HG03442 (cell line): ENCODE measurements around the gene SLC15A2.
"Not testable (repeated sequence)": the region's sequence is repeated elsewhere in the genome, so short reads cannot be mapped to it uniquely, and the experiment has no call there.

Source experiments
- ATAC-seq: cut with Tn5 transposase; IDR thresholded peaks from one replicate; pipeline ENCODE4 v1.9.1; 2021; ENCODE audit warnings: mild to moderate bottlenecking, moderate library complexity; ENCODE audit not compliant: unreplicated experiment

The SLC15A2 gene

DNA sequence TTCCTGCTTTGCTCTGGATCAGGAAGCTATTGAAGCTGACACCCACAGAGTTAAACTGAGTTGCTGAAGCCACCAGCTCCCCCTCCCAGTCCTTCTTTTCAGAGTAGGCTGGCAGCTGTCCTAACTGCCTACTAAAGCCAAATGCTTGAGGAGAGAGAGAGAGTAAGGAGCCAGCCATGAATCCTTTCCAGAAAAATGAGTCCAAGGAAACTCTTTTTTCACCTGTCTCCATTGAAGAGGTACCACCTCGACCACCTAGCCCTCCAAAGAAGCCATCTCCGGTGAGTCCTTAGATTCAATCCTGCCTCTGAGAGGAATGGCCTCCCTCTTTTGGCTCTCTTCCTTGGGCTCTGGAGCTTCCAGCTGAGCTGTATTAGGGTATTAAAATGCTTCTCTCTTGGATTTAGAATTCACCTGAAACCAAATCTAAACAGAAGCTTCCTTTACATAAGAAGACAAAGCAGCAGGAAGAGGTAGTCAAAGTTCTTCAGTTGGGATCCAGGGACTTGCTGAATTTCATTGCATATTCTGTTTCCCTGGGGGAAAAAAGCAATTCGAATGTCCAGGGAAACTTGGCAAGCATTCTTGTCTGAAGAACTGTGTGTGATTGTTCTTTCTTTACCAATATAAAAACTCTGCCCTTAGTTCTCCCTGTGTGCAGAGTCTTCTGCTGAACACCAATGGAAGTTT is at the start of gene SLC15A2:
Gene SLC15A2 (plus strand): TSS at position 101 of the 690 bp plus-strand sequence. CDS start 76 bp downstream, at position 177.
- ATAC-seq = no peak

- no peak for ATAC-seq
Measured at GRCh38 chr3:121844892-121845291, 49.3 kb upstream of the SLC15A2 start.

- no peak for ATAC-seq
Measured at GRCh38 chr3:121852256-121852655, 41.9 kb upstream of the SLC15A2 start.

- ATAC-seq = no peak
Measured at GRCh38 chr3:121855555-121855954, 38.6 kb upstream of the SLC15A2 start.

DNA sequence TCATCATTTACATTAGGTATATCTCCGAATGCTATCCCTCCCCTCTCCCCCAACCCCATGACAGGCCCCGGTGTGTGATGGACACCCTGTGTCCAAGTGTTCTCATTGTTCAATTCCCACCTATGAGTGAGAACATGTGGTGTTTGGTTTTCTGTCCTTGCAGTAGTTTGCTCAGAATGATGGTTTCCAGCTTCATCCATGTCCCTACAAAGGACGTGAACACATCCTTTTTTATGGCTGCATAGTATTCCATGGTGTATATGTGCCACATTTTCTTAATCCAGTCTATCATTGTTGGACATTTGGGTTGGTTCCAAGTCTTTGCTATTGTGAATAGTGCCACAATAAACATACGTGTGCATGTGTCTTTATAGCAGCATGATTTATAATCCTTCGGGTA is 36.4 kb upstream of the SLC15A2 start:
- ATAC-seq = not testable (repeated sequence)

DNA sequence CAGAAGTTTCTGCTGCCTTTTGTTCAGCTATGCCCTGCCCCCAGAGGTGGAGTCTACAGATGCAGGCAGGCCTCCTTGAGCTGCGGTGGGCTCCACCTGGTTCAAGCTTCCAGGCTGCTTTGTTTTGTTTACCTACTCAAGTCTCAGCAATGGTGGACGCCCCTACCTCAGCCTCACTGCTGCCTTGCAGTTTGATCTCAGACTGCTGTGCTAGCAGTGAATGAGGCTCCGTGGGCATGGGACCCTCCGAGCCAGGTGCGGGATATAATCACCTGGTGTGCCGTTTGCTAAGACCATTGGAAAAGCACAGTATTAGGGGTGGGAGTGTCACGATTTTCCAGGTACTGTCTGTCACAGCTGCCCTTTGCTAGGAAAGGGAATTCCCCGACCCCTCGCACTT is 31.0 kb upstream of the SLC15A2 start:
- ATAC-seq = not testable (repeated sequence)

DNA sequence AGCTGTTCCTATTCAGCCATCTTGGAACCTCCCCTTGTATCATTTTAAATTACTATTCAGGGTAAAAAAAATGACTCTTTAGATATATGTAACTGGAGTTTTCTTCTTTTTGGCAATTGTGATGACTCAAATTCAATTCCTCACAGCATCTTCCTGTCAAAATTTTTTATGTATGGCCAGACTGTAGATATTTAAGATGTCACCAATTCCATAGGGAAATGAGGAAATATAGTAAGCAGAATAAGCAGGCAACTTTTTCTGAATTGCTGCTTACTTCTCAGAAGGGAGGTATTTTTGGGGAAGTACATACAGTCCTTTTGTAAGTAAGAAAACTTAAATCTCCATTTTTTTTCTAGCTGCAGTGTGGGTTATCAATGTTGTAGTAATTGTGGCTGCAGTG is 30.4 kb upstream of the SLC15A2 start:
- ATAC-seq = no peak

- no peak for ATAC-seq
Measured at GRCh38 chr3:121869736-121870135, 24.5 kb upstream of the SLC15A2 start.

DNA sequence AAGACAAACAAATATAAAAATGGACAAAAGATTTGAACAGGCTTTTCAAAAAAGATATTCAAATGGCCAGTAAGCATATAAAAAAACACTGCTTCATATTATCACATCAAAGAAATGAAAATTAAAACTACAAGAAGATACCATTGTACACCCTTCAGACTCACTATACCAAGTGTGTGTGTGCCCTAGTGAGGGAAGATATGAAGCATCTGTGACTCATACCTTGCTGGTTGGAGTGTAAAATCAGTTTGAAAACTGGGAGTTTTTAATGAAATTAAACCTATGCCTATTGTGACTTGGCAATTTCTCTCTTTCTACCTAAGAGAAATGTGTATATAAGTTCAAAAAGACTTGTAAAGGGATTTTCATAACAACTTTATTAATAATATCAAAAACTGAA is 23.5 kb upstream of the SLC15A2 start:
- no peak for ATAC-seq

GRCh38 chr3:121871430-121871829 is 22.8 kb upstream of the SLC15A2 start:
- no peak for ATAC-seq

DNA sequence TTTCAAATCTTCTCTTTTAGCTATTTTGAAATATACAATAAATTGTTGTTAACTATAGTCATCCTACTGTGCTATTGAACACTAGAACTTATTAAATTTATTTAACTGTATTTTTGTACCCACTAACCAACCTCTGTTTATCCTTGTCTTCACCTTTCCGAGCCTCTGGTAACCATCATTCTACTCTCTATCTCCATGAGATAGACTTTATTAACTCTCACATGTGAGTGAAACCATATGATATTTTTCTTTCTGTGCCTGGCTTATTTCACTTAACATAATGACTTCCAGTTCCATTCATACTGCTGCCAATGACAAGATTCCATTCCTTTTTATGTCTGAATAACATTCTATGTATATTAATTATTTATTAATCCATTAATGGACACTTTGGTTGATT is 15.8 kb upstream of the SLC15A2 start:
- no peak for ATAC-seq

DNA sequence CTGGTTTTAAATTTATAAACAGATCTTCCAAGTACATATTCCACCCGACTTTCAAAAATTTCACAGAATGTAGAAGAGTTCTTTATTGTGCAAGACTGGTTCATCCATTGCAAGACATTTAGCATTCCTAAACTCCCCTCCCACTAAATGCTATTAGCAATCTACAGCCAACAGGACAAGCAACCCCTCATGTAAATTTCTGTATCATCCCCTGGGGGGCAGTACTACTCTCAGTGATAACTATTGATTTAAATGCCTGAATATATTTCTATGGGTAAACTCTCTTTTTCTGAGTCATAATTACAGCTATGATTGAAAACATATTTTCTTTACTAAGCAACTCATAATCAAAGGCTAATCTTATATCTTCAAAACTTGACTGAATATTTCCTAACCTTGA is 10.7 kb upstream of the SLC15A2 start:
- ATAC-seq = no peak

GRCh38 chr3:121885386-121885785 is 8.8 kb upstream of the SLC15A2 start:
- no peak for ATAC-seq

DNA sequence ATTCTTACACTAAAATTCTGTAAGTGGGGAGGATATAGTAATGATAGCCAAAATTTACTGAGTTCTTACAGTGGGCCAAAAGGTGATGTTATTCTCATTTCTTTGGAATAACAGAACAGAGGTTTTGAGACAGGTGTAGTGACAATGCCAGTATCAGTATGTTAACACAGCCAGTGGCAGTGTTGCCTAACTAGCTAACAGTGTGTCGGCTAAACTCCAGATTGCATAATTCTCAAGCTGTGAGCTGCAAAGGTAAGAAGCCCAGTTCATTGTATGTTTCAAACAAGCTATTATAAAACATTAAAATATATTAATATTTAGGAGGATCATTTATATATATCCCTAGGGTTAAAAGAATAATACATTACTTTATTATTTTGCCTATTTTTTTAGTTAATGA is 920 bp downstream of the SLC15A2 start:
- no peak for ATAC-seq

- no peak for ATAC-seq
Measured at GRCh38 chr3:121895736-121896135, 1.5 kb downstream of the SLC15A2 start.

- no peak for ATAC-seq
Measured at GRCh38 chr3:121896823-121897222, 2.6 kb downstream of the SLC15A2 start.

- no peak for ATAC-seq
Measured at GRCh38 chr3:121897296-121897695, 3.1 kb downstream of the SLC15A2 start.

DNA sequence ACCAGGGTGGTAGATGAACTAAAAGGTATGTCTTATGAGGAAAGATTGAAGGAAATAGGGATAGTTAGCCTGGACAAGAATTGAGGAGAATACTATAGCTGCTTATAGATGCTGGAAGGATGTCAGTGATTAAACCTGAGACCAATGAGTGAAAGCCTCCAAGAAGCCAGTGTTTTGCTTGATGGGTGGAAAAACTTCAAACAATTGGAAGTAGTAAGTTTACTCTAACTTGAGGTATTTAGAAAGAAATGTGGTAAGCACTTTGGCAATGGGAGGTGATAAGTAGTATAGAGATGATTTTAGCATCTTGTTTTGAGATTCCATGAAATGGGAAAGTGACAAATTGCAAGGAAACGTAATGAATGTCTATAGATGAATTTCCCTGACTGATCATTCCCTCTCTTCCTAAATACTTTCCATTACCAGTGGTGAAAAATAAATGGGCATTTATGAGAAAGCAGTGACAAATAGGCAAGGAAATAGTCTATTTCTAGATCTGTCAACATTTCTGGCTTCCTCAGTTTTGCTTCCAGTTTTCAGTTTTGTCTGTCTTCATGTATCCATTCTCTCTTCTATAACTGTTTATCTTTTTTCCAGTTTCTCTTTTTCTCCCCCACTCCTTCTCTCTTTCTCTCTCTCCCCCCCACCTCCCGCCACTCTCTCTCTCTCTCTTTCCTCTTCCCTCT is 19.2 kb downstream of the SLC15A2 start:
- no peak for ATAC-seq

DNA sequence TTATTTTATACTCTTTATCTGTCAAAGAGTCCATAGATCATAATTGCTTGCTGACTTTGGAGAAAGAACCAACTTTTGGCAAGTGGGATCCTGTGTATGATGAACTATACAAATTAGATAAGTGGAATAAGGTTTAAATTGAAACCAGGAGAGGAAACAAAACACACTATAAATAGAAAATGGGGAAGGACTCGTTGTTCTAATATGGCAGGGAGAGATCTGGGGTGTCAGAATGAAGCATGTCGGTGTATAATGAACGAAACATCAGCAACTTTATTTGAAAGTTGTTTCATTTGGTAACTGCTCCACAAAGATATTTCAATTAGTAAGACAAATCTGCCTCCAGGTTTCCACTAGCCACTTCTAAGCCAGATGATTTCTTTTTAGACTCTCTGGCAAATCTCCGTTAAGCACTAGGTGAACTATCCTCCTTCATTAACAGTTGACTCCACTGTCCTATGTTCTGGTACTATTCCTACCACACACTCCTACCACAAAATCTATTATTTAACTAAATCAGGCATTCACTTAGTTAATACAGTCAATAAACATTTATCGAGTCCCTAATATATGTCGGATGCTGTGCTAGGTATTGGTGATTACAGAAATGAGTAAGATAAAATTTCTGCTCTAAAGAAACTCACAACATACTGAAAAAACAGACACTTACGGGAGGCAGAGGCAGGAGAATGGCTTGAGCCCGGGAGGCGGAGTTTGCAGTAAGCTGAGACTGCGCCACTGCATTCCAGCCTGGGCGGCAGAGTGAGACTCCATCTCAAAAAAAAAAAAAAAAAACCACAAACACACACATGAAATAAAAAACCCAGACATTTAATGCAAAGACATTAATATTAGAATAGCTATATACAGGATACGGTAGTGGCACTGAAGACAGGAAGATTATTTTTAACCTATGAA is 20.1 kb downstream of the SLC15A2 start:
- no peak for ATAC-seq

DNA sequence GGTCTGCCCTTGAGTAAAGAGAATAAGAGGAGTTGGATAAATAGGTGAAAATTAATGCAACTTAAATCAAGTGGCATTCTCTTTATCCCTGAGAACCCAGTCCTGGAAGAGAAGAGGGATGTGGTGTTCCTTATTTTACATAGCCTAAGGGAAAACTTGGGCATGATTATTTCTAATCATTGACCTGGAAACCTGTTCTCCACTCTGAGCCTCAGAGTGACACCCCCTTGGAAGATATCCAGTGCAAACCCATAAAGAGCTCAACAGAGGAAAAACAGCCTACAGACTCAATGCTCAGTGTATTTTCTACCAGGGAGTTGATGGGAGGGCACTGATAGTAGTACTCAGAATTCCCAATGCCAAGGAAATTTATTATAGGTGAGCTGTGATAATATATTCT is 22.0 kb downstream of the SLC15A2 start:
- no peak for ATAC-seq

GRCh38 chr3:121918779-121919483 is 24.7 kb downstream of the SLC15A2 start:
- ATAC-seq = no peak
